ENCODE results near the gene TMEM50B.
A peak's percentile ranks its signal among the peaks of the same experiment; 100 is the strongest.
"Not testable (repeated sequence)": the region's sequence is repeated elsewhere in the genome, so short reads cannot be mapped to it uniquely, and the experiment has no call there.

Gene TMEM50B

DNA sequence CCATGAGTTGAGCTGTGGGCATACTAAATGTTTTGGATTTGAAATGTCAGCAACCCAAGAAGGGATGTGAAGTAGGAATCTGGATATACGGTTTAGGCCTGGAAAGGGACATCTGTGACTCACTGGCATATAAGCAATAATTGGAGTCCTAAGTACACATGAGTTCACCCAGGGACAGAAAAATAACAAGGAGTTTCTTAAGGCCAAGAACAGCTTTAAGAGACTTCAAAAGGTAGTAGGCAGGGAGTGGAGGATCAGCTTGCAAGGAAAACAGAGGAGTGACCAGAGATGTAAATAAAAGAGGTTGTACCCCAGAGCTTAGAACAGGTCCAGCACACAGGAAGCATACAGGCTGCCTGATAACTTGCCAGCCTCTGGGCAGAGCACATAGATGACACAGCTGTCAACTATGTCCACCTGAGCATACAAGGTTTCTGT lies 28.1 kb downstream of the TMEM50B start:
- ChIA-PET POLR2A (interaction anchor here (1.1 to 1.4 kb wide), 2 partner anchors 10 to 28 kb away, joined by 3 to 4 read pairs; partner anchors contain the start of gene TMEM50B), CTCF (interaction anchor here (1.0 to 3.1 kb wide), 3 partner anchors 252 to 255 kb away, joined by 3 to 12 read pairs (median 5); no protein-coding TSS in a partner anchor)
- no peak for DNase-seq (ENCODE audit: low read depth, low spot score)
- no peak overlapping the region for H3K4me3 ChIP-seq (ENCODE audit: low read depth, low read length)
- TF ChIP-seq, protein P1, sequence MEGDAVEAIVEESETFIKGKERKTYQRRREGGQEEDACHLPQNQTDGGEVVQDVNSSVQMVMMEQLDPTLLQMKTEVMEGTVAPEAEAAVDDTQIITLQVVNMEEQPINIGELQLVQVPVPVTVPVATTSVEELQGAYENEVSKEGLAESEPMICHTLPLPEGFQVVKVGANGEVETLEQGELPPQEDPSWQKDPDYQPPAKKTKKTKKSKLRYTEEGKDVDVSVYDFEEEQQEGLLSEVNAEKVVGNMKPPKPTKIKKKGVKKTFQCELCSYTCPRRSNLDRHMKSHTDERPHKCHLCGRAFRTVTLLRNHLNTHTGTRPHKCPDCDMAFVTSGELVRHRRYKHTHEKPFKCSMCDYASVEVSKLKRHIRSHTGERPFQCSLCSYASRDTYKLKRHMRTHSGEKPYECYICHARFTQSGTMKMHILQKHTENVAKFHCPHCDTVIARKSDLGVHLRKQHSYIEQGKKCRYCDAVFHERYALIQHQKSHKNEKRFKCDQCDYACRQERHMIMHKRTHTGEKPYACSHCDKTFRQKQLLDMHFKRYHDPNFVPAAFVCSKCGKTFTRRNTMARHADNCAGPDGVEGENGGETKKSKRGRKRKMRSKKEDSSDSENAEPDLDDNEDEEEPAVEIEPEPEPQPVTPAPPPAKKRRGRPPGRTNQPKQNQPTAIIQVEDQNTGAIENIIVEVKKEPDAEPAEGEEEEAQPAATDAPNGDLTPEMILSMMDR (IDR thresholded peaks at IDR 0.05; ENCODE audit: insufficient read depth, low read length, missing control alignments) = no peak

- DNase-seq (ENCODE audit: low read depth, low spot score) = no peak
- TF ChIP-seq, protein P1 (IDR thresholded peaks at IDR 0.05; ENCODE audit: insufficient read depth, low read length, missing control alignments) = no peak
- CTCF ChIA-PET = interaction anchor here (0.6 to 3.1 kb wide), 4 partner anchors 11 to 323 kb away, joined by 4 to 12 read pairs (median 4); no protein-coding TSS in a partner anchor
- no peak overlapping the region for H3K4me3 ChIP-seq (ENCODE audit: low read depth, low read length)
- POLR2A ChIA-PET = no interaction called here
Measured at GRCh38 chr21:33449616-33450015, 30.2 kb downstream of the TMEM50B start.

DNA sequence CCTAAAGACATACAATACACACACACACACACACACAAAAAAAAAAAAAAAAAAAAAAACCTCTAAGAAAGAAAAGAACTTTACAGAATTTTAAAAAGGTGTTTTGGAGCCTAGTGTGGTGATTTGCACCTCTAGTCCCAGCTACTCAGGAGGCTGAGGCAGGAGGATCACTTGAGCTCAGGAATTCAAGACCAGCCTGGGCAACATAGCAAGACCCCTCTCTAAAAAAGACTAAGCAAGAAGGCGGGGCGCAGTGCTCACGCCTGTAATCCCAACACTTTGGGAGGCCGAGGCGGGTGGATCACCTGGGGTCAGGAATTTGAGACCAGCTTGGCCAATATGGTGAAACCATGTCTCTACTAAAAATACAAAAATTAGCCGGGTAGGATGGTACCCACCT lies 33.2 kb downstream of the TMEM50B start:
- DNase-seq (ENCODE audit: low read depth, low spot score); POLR2A ChIA-PET; H3K4me3 ChIP-seq (ENCODE audit: low read depth, low read length): not testable (repeated sequence)
- CTCF ChIA-PET = interaction anchor here (0.9 to 7.4 kb wide), 10 partner anchors 10 to 611 kb away, joined by 3 to 91 read pairs (median 34); no protein-coding TSS in a partner anchor

GRCh38 chr21:33444499-33444898 lies 35.3 kb downstream of the TMEM50B start:
- POLR2A ChIA-PET = interaction anchor here (0.8 kb wide), 1 partner anchor 98 kb away, joined by 3 read pairs; no protein-coding TSS in a partner anchor
- TF ChIP-seq, protein P1 (IDR thresholded peaks at IDR 0.05; ENCODE audit: insufficient read depth, low read length, missing control alignments) = no peak
- H3K4me3 ChIP-seq (ENCODE audit: low read depth, low read length) = no peak overlapping the region
- DNase-seq (ENCODE audit: low read depth, low spot score) = no peak
- CTCF ChIA-PET = interaction anchor here (0.6 to 7.4 kb wide), 44 partner anchors 7 to 616 kb away, joined by 3 to 91 read pairs (median 4); partner anchors contain the start of genes IL10RB and TMEM50B

DNA sequence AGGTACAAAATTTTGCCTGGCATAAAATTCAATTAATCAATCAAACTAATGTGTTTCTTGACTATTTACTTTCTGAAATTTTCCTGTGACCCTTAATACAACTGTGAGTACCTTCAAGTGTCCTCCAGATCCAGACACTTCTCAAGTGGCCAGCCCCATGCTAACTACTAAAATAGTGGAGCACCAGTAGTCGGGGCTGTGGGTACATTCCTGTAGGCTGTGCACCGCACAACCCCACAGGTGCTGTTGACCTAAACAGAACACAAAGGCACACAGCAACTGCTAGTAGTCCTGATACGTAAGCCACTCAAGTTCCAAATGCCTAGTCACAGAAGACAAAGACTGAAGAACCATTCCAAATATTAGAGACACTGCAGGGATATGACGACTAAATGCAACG lies 36.6 kb downstream of the TMEM50B start:
- POLR2A ChIA-PET = no interaction called here
- TF ChIP-seq, protein P1 (IDR thresholded peaks at IDR 0.05; ENCODE audit: insufficient read depth, low read length, missing control alignments) = no peak

DNA sequence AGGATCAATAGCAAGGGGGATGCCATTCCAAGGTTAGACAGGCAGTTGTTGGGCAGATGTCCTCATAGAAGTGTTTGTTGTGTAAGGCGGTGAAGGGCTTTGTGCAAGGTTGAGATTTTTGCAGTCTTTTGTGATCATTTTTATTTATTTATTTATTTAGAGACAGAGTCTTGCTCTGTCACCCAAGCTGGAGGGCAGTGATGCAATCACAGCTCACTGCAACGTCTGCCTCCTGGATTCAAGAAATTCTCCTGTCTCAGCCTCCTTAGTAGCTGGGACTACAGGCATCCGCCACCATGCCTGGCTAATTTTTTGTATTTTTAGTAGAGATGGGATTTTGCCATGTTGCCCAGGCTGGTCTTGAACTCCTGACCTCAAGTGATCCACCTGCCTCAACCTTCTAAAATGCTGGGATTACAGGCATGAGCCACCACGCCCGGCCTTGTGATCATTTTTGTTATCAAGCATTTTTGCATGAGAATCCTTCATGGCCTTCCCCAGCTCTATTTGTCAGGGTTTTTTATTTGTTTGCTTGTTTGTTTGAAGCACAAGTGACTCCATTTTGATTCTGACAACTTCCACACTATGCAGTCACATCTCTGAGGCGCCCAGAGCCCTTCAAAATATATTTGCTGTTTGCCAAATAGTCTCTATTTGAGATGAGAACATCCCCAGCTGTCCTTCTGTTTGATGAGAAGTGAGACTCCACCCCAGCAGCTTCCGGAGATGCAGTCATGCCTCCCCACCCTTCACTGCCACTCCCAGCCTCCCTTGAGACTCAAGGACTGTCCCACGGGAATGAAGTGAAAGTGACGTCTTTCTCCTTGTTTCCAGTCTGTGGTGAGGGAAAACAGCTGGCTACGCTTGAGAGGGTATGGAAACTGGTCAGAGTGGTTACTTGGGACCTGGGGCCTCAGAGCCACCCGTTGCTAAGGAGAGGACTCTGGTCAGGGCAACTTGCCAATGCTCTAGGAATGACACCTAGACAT lies 38.0 kb downstream of the TMEM50B start:
- ChIA-PET CTCF (interaction anchor here (1.0 to 7.4 kb wide), 6 partner anchors 15 to 245 kb away, joined by 3 to 86 read pairs (median 25); no protein-coding TSS in a partner anchor), POLR2A (interaction anchor here (1.1 kb wide), 1 partner anchor 10 kb away, joined by 3 read pairs; no protein-coding TSS in a partner anchor)
- H3K4me3 ChIP-seq (ENCODE audit: low read depth, low read length) = no peak overlapping the region
- TF ChIP-seq, protein P1 (IDR thresholded peaks at IDR 0.05; ENCODE audit: insufficient read depth, low read length, missing control alignments) = no peak
- peak; percentile 33 for DNase-seq (ENCODE audit: low read depth, low spot score)

More for the DNA sequence above, 36.6 kb downstream of the TMEM50B start:
- no peak overlapping the region for H3K4me3 ChIP-seq (ENCODE audit: low read depth, low read length)
- CTCF ChIA-PET = interaction anchor here (1.3 to 7.4 kb wide), 5 partner anchors 28 to 246 kb away, joined by 4 to 91 read pairs (median 51); no protein-coding TSS in a partner anchor
- DNase-seq (ENCODE audit: low read depth, low spot score) = no peak
